Osteoblast (primary cell): ENCODE measurements around the gene TPM1. TPM values are rescaled to one million over a fixed set of nuclear protein-coding genes. Genes with fewer than 3 reads are reported as not detected.

ENCODE experiments used
- DNase-seq: peaks from one replicate; pipeline ENCODE4 v3.0.0; 2011; ENCODE audit warnings: low spot score, mixed read lengths; ENCODE audit not compliant: insufficient read length; ENCODE audit errors: missing footprints
- H2AFZ ChIP-seq: 2 replicates; pipeline ENCODE4 v1.6.0; 2011; ENCODE audit warnings: mild to moderate bottlenecking, low read length
- H3K27ac ChIP-seq: 2 replicates; pipeline ENCODE4 v1.5.1; 2011; ENCODE audit warnings: mild to moderate bottlenecking, low read depth, low read length, moderate library complexity
- H3K27me3 ChIP-seq: 2 replicates; pipeline ENCODE4 v1.6.0; 2012; ENCODE audit warnings: mild to moderate bottlenecking, control low read depth, inconsistent platforms, low read length, moderate library complexity; ENCODE audit not compliant: insufficient read depth
- H3K36me3 ChIP-seq: 2 replicates; pipeline ENCODE4 v1.5.1; 2011; ENCODE audit warnings: mild to moderate bottlenecking, low read length, control low read depth, moderate library complexity; ENCODE audit not compliant: insufficient read depth
- H3K4me1 ChIP-seq: 2 replicates; pipeline ENCODE4 v1.5.1; 2011; ENCODE audit warnings: mild to moderate bottlenecking, low read length, control low read depth, moderate library complexity; ENCODE audit not compliant: insufficient read depth
- H3K4me2 ChIP-seq: 2 replicates; pipeline ENCODE4 v1.6.0; 2011; ENCODE audit warnings: mild to moderate bottlenecking, low read length; ENCODE audit not compliant: insufficient read depth
- H3K4me3 ChIP-seq: fragments of 200-600 bp; sonication (generic); 3 replicates; pipeline ENCODE4 v1.5.1; 2012; ENCODE audit warnings: mild to moderate bottlenecking, low read length, inconsistent platforms; ENCODE audit not compliant: insufficient read depth
- H3K79me2 ChIP-seq: 2 replicates; pipeline ENCODE4 v1.6.0; 2012; ENCODE audit warnings: mild to moderate bottlenecking, low read length, control low read depth, inconsistent platforms; ENCODE audit not compliant: insufficient read depth
- H3K9me3 ChIP-seq: 2 replicates; pipeline ENCODE4 v1.5.1; 2011; ENCODE audit warnings: low read depth, low read length, control low read depth
- H4K20me1 ChIP-seq: 2 replicates; pipeline ENCODE4 v1.6.0; 2012; ENCODE audit warnings: mild to moderate bottlenecking, low read length, control low read depth; ENCODE audit not compliant: insufficient read depth
- CTCF ChIP-seq: IDR thresholded peaks from 2 replicates; pipeline ENCODE4 v1.5.1; 2011; ENCODE audit warnings: mild to moderate bottlenecking, low read depth, low read length, moderate library complexity; ENCODE audit errors: extremely low read depth
- total RNA-seq: library from RNA; depleted of rRNA; stranded (reverse); fragments of >200 nt; gene quantifications from 2 replicates; pipeline ENCODE4 v1.2.3, GENCODE V29; 2012

Gene TPM1
- total RNA-seq, 1 donor, result 1,563 TPM

GRCh38 chr15:63050731-63051155, 8.2 kb downstream of the TPM1 start:
- H3K9me3 ChIP-seq, result no peaks in the 10 kb centered on the region
- peak; percentile 84 for DNase-seq
- H3K4me3 ChIP-seq, result peak overlapping the region; percentile 88
- peaks cover 74% of the 10 kb centered on the region for H4K20me1 ChIP-seq
- no peak overlapping the region for H2AFZ ChIP-seq
- no peaks in the 10 kb centered on the region for H3K27me3 ChIP-seq
- peaks cover 92% of the 10 kb centered on the region for H3K4me1 ChIP-seq
- H3K4me2 ChIP-seq, result peak overlapping the region; percentile 85
- peak overlapping the region; percentile 75 for H3K27ac ChIP-seq
- peaks cover 85% of the 10 kb centered on the region for H3K36me3 ChIP-seq
- TF ChIP-seq CTCF, result no peak
- H3K79me2 ChIP-seq, result peaks cover 94% of the 10 kb centered on the region

GRCh38 chr15:63051156-63052066, 8.9 kb downstream of the TPM1 start:
- Histone ChIP-seq H3K4me3 (peak overlapping the region; percentile 88), H3K9me3 (no peaks in the 10 kb centered on the region), H3K36me3 (peaks cover 84% of the 10 kb centered on the region), H4K20me1 (peaks cover 77% of the 10 kb centered on the region), H3K4me2 (peak overlapping the region; percentile 85), H3K27me3 (no peaks in the 10 kb centered on the region), H2AFZ (no peak overlapping the region), H3K4me1 (peaks cover 90% of the 10 kb centered on the region), H3K79me2 (peaks cover 91% of the 10 kb centered on the region), H3K27ac (peak overlapping the region; percentile 75)
- peak; percentile 78 for DNase-seq
- no peak for TF ChIP-seq CTCF

GRCh38 chr15:63052077-63052841, 9.7 kb downstream of the TPM1 start:
- Histone ChIP-seq H2AFZ (no peak overlapping the region), H4K20me1 (peaks cover 77% of the 10 kb centered on the region), H3K27me3 (no peaks in the 10 kb centered on the region), H3K36me3 (peaks cover 84% of the 10 kb centered on the region), H3K4me2 (peak overlapping the region; percentile 85), H3K27ac (peak overlapping the region; percentile 75), H3K9me3 (no peaks in the 10 kb centered on the region), H3K79me2 (peaks cover 90% of the 10 kb centered on the region), H3K4me1 (peaks cover 88% of the 10 kb centered on the region), H3K4me3 (no peak overlapping the region)
- DNase-seq, result no peak
- TF ChIP-seq CTCF, result no peak
